HG03565 (cell line): Measurements from ENCODE around the gene MYO1D.
A peak's percentile ranks its signal among the peaks of the same experiment; 100 is the strongest.

Experiments used
- ATAC-seq: cut with Tn5 transposase; IDR thresholded peaks from one replicate; pipeline ENCODE4 v1.9.1; 2021; ENCODE audit warnings: mild to moderate bottlenecking, moderate library complexity; ENCODE audit not compliant: unreplicated experiment

MYO1D gene

GRCh38 chr17:32493976-32494513 lies 382.9 kb downstream of the MYO1D start:
- no peak for ATAC-seq

GRCh38 chr17:32493571-32493970 lies 383.4 kb downstream of the MYO1D start:
- ATAC-seq, result no peak

GRCh38 chr17:32492648-32493289 lies 384.2 kb downstream of the MYO1D start:
- no peak for ATAC-seq

- no peak for ATAC-seq
Observed at GRCh38 chr17:32492264-32492589, 384.7 kb downstream of the MYO1D start.

- ATAC-seq, result no peak
Observed at GRCh38 chr17:32491371-32492263, 385.3 kb downstream of the MYO1D start.

- no peak for ATAC-seq
Observed at GRCh38 chr17:32490101-32490482, 386.8 kb downstream of the MYO1D start.

- ATAC-seq, result no peak
Observed at GRCh38 chr17:32489320-32490100, 387.4 kb downstream of the MYO1D start.

GRCh38 chr17:32488604-32489180 lies 388.2 kb downstream of the MYO1D start:
- no peak for ATAC-seq

- ATAC-seq, result no peak
Observed at GRCh38 chr17:32488177-32488542, 388.8 kb downstream of the MYO1D start.

- ATAC-seq, result no peak
Observed at GRCh38 chr17:32487473-32488176, 389.3 kb downstream of the MYO1D start.

GRCh38 chr17:32486701-32487472 lies 390.0 kb downstream of the MYO1D start, which contains the start of gene CDK5R1:
CDK5R1 (plus strand) TSS chr17:32486993; CDS start chr17:32487621, 628 bp downstream.
- ATAC-seq, result peak; percentile 26

GRCh38 chr17:32486111-32486700 lies 390.7 kb downstream of the MYO1D start:
- peak; percentile 31 for ATAC-seq

- ATAC-seq, result no peak
Observed at GRCh38 chr17:32485261-32486110, 391.4 kb downstream of the MYO1D start.

GRCh38 chr17:32484628-32485027 lies 392.3 kb downstream of the MYO1D start:
- no peak for ATAC-seq

- ATAC-seq, result no peak
Observed at GRCh38 chr17:32484041-32484461, 392.9 kb downstream of the MYO1D start.

GRCh38 chr17:32483451-32484019 lies 393.4 kb downstream of the MYO1D start:
- ATAC-seq, result no peak

- no peak for ATAC-seq
Observed at GRCh38 chr17:32482568-32483320, 394.2 kb downstream of the MYO1D start.
